NCI-H2171 (cell line): ENCODE results near the gene SPRR5.
A peak's percentile ranks its signal among the peaks of the same experiment; 100 is the strongest.

ENCODE experiments used
- DNase-seq: peaks from one replicate; lab custom pipeline; 2025; lab: John Stamatoyannopoulos, UW

The SPRR5 gene

GRCh38 chr1:152983234-152983633, 36.2 kb downstream of the SPRR5 start:
- no peak for DNase-seq

GRCh38 chr1:152983743-152984142, 36.7 kb downstream of the SPRR5 start, which contains the start of gene SPRR1A:
TSS of gene SPRR1A (plus strand) at chr1:152984081. CDS start at chr1:152985231, 1,150 bp downstream.
- DNase-seq: no peak

DNA sequence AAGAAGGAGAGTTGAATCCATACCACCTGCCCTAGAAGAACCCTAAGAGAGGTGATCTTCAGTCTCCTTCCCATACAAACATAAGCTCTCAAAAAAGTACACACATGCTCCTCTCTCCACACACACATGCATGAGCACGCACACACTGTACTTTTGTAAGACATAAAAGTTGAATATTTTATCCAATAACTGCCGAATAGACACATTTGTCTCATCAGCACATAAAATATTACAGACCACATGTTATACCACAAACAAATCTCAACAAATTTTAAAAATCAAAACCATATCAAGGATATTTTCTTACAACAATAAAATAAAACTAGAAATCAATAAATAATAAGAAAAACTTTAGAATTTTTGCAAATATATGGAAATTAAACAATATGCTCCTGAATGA, 39.6 kb downstream of the SPRR5 start:
- DNase-seq: no peak

DNA sequence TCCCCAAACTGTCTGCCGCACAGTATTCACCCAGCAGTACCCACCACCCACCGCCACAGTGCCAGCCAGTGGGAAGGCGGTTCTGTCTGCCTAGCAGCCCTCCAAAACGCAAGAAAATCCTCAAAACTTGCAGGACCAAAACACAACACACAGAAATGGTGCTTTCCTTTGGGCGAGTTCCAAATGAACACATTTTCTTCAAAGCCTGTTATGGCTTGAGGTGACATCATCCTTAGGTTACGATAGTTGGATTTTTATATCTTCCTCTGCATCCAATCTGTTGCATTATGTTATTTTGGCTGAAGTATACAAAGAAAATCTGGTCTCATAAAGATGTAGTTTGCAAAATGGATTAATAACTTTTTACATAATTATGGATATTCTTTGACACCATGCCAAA, 46.2 kb downstream of the SPRR5 start:
- DNase-seq: no peak

DNA sequence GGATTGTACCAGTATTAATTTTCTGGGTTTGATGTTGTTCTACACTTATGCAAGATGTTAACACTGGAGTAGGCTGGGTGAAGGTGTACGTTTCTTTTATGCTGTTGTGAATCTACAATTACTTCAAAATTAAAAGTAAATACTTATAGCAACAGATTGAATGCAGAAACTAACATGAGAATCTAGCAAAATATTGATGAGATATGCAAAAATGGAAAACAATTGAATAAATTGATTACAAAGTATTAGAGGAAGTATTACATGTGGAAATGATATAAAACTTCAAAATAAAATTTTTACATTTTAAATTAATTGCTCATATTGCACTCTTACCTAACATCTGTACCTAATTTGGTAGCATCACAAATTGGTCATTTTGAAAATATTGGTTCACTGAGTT, 48.8 kb downstream of the SPRR5 start:
- no peak for DNase-seq

DNA sequence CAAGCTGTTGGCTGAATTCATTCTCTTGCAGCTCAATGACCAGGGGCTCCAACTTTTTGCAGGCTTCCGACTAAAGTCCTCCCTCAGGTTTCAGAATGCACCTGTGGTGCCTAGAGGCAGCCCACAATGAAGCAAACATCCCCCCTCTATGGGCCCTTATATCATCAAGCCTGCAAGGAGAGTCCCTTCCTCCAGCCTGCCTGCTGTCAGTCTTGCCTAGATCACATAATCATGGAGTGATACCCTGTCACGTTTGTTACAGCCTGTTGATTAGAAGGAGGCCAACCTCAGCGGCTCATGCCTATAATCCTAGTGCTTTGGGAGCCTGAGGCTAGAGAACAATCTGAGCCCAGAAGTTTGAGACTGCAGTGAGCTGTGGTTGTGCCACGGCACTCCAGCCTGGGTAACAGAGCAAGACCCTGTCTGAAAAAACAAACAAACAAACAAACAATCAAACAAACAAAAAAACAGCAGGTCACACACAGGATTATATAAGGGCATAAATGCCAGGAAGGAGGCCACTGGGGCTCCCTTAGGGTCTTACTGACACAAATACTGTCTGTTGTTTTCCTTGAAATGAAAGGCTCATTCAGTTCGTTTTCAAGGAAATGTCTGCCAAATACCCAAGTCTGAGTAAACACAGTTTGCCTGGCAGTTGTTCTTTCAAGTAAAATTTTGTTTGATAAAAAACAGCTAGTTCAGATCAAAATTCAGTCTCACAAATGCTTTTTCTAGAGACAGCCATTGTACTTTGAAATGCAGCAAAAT, 49.8 kb downstream of the SPRR5 start:
- no peak for DNase-seq

- peak; percentile 60 for DNase-seq
These were observed 50.9 kb downstream of the SPRR5 start for GRCh38 chr1:152997901-152998300.

- no peak for DNase-seq
These were observed 51.5 kb downstream of the SPRR5 start for GRCh38 chr1:152998476-152998875.
